Embryonic facial prominence (tissue), 1 donor: ENCODE measurements around the gene PODXL2.

Experiments
- DNase-seq: peaks from one replicate; pipeline ENCODE4 v3.0.0-alpha.2; 2016; ENCODE audit errors: extremely low spot score

The PODXL2 gene

GRCh38 chr3:127606086-127606805 lies 22.7 kb upstream of the PODXL2 start:
- no peak for DNase-seq

- no peak for DNase-seq
Measured at GRCh38 chr3:127606981-127607595, 21.9 kb upstream of the PODXL2 start.

DNA sequence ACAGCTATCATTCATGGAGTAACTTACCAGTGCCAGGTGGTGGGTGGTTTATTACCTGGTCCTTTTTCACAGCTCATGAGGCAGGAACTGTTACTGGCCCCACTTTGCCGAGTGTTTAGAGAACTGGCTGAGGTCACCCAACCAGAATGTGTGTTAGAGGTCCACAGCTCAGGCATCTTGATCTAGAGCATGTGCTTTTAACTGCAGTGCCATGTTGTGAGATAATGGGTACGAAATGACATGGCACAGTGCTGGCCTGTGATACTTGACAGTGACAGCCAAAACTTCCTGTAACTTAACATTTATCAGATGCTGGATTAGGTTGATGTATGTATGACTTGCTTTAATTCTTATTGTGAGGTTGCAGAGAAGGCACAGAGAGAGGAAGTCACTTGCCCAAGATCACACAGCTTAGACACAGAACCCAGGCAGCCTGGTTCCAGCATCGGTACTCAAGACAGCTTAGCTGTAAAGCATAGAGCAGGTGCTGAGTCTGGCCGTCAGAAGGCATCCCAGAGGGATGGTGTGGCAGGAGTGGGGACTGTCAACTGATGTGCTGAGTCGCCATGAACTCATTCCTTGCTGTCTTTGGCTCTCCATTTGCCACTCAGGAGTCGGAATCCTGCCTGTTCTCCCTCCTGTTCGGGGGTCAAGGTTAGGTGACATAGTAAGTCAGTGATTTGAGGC lies 21.2 kb upstream of the PODXL2 start:
- DNase-seq: no peak

- DNase-seq: no peak
Measured at GRCh38 chr3:127608362-127608718, 20.6 kb upstream of the PODXL2 start.

- DNase-seq: no peak
Measured at GRCh38 chr3:127610105-127610504, 18.9 kb upstream of the PODXL2 start.

DNA sequence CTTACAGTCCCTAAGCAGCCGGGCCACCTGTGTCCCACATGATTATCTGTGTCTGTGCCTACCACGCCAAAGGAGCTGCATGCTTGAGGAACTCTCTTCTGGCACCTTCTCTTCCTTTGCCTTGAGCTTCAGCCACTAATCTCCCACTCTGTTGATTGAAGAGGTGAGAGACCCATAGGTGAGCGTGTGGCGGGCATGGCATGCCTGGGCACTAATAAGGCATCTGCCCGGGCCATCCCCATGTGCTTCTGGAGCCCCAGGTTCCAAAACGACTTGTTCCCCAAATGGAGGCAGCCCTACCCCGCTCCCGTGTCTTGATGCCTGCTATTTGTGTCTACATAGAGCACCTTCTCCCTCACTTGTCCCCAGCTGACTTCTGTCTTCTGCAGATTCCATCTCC lies 17.7 kb upstream of the PODXL2 start:
- no peak for DNase-seq

DNA sequence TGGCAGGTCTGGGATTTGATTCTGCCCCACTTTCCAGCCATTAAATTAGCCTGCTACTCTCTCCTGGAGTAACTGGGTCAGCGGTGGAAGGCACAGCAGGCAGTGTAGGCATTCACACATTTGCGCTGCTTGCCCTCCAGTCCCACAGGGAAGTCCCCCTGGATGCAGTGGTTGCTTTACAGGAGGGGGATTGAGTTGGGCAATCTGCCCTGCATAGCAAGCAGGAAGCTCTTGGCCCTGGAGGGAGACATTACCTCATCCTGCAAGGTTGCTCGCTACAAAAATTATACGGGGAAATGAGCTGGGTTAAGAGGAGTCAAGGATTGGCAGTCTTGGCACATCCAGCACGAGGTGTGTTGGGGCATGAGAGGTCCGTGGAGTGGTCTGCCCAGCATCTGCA lies 16.0 kb upstream of the PODXL2 start:
- no peak for DNase-seq

GRCh38 chr3:127613406-127613805 lies 15.6 kb upstream of the PODXL2 start:
- DNase-seq: no peak

GRCh38 chr3:127614928-127615589 lies 13.9 kb upstream of the PODXL2 start:
- DNase-seq: no peak

- DNase-seq: no peak
Measured at GRCh38 chr3:127615631-127616305, 13.2 kb upstream of the PODXL2 start.

- DNase-seq: no peak
Measured at GRCh38 chr3:127616836-127617605, 12.0 kb upstream of the PODXL2 start.

DNA sequence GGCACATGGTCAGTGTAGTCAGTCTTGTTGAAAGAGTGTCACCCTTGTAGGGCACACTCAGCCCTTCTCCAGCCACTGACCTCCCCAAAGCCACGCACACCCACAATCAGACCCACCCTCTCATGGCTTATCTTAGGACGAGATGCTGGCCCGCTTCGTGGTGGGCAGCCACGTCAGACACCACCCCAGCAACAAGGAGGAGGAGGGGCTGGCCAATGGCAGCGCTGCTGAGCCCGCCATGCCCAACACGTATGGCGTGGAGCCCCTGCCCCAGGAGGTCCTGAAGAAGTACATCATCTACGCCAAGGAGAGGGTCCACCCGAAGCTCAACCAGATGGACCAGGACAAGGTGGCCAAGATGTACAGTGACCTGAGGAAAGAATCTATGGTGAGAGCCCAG lies 10.1 kb upstream of the PODXL2 start:
- DNase-seq: no peak

DNA sequence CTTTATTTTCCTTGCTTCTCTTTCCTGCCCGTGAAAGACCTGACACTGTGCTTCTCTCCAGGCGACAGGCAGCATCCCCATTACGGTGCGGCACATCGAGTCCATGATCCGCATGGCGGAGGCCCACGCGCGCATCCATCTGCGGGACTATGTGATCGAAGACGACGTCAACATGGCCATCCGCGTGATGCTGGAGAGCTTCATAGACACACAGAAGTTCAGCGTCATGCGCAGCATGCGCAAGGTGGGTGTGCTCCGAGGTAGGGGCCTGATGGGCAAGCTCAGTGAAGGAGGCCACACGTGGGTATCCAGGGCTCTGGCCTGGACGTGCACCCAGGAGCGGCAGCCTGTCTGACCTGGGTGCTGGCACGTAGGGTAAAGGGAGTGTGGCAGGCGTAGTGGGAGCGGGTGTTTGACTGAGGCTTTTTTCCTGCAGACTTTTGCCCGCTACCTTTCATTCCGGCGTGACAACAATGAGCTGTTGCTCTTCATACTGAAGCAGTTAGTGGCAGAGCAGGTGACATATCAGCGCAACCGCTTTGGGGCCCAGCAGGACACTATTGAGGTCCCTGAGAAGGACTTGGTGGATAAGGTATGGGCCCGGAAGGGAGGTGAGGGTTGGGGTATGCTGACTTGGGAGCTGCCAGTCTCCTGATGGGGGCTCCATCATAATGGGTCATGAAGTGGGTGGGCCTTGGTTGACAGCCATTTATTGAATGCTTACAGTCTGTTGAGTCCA lies 8.2 kb upstream of the PODXL2 start:
- DNase-seq: no peak

- no peak for DNase-seq
Measured at GRCh38 chr3:127622031-127622430, 7.0 kb upstream of the PODXL2 start.

DNA sequence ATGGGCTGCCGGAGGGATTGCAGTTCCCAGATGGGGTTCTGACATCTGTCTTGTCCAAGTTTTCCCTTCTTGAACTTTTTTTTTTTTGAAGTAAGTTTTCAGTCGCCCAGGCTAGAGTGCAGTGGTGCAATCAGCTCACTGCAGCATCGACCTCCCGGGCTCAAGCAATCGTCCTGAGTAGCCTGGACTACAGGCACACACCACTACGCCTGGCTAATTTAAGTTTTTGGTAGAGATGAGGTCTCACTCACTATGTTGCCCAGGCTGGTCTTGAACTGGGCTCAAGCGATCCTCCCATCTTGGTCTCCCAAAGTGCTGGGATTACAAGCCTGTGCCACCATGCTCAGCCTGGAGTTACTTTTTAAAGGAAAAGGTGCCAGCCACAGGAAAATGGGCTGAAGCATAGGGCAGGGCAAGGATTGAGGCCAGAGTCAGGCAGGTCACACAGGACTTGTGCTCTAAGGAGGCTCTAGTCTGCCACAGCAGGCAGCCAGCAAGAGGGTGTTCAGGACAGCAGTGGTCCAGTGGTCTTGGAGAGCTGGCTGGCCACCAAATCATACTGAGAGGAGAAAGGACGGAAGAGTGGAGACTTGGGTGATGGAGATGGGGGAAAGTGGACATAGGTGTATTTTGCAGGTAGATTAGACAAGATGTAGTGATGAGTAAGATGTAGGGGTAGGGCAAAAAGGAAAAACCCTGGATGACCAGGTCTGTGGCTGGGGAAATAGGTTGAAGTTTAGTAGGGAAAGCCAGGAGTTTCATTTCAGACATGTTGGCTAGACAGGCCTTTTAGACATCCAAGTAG lies 6.0 kb upstream of the PODXL2 start:
- DNase-seq: no peak

DNA sequence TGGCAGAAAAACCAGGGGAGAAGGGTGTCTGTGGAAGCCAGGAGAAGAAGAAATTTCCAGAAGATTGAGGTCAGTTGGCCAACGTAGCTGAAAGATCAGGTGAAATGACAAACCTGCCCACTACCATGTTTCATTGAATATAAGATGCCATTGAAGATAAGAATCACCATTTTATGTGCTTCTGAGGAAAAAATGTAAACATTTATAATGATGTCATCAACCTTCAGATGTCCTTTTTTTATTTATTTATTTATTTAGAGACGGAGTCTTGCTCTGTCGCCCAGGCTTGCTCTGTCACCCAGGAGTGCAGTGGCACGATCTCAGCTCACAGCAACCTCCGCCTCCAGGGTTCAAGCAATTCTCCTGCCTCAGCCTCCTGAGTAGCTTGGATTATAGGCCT lies 4.9 kb upstream of the PODXL2 start:
- no peak for DNase-seq

GRCh38 chr3:127625821-127626220 lies 3.2 kb upstream of the PODXL2 start:
- DNase-seq: no peak

DNA sequence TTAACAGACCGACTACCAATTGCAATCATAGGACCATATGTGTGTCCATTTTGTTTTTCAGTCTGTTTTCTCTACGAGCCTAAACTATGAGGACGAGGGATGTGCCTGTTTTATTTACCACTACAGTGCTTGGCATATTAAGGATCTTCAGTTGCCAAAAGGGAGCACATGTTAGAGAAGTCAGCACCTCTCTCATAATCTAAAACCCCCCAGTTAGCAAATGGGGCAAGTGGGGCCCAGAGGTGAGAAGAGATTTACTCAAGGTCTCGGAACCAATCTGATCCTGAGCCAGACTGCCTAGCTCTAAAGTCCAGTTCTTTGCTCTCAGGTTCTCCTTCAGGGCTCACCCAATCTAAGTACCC lies 578 bp upstream of the PODXL2 start:
- DNase-seq: no peak

- DNase-seq: no peak
Measured at GRCh38 chr3:127629467-127630403, 750 bp downstream of the PODXL2 start.
